ENCODE measurements around the gene MAN2A2. TPM values are rescaled to one million over a fixed set of nuclear protein-coding genes. Genes with fewer than 3 reads are reported as not detected.
A peak's percentile ranks its signal among the peaks of the same experiment; 100 is the strongest.

Gene MAN2A2
- total RNA-seq, 1 donor from 2014 or later: 51.4 TPM

DNA sequence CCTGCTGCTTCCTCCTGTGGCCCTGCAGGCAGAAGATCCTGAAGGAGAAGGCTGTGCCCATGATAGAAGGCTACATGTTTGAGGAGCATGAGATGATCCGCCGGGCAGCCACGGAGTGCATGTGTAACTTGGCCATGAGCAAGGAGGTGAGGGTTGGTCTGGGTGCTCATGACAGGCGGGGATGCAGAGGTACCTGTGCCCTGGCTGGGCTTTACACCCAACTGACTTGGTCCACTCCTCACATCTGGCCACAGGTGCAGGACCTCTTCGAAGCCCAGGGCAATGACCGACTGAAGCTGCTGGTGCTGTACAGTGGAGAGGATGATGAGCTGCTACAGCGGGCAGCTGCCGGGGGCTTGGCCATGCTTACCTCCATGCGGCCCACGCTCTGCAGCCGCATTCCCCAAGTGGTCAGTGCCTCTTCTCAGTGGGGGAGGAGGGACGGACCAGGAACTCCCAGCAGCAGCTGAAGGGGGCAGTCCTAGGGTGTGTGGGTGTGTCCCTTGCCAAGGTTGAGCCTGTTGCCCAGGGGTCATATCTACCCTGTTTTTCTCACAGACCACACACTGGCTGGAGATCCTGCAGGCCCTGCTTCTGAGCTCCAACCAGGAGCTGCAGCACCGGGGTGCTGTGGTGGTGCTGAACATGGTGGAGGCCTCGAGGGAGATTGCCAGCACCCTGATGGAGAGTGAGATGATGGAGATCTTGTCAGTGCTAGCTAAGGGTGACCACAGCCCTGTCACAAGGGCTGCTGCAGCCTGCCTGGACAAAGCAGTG lies 50.0 kb downstream of the MAN2A2 start:
- Mint-ChIP-seq H3K27me3 (ENCODE audit: low read depth) (no peaks in the 10 kb centered on the region), H3K36me3 (ENCODE audit: low read depth) (peaks cover 17% of the 10 kb centered on the region), H3K9me3 (ENCODE audit: low read depth) (no peaks in the 10 kb centered on the region), H3K4me1 (ENCODE audit: low read depth) (peaks cover 19% of the 10 kb centered on the region), H3K27ac (ENCODE audit: unreplicated experiment) (peak overlapping the region; percentile 59), H3K4me3 (ENCODE audit: unreplicated experiment) (no peak overlapping the region)
- TF ChIP-seq, protein P1, sequence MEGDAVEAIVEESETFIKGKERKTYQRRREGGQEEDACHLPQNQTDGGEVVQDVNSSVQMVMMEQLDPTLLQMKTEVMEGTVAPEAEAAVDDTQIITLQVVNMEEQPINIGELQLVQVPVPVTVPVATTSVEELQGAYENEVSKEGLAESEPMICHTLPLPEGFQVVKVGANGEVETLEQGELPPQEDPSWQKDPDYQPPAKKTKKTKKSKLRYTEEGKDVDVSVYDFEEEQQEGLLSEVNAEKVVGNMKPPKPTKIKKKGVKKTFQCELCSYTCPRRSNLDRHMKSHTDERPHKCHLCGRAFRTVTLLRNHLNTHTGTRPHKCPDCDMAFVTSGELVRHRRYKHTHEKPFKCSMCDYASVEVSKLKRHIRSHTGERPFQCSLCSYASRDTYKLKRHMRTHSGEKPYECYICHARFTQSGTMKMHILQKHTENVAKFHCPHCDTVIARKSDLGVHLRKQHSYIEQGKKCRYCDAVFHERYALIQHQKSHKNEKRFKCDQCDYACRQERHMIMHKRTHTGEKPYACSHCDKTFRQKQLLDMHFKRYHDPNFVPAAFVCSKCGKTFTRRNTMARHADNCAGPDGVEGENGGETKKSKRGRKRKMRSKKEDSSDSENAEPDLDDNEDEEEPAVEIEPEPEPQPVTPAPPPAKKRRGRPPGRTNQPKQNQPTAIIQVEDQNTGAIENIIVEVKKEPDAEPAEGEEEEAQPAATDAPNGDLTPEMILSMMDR (IDR thresholded peaks at IDR 0.05): no peak
- DNase-seq (ENCODE audit: low spot score): peak; percentile 78

DNA sequence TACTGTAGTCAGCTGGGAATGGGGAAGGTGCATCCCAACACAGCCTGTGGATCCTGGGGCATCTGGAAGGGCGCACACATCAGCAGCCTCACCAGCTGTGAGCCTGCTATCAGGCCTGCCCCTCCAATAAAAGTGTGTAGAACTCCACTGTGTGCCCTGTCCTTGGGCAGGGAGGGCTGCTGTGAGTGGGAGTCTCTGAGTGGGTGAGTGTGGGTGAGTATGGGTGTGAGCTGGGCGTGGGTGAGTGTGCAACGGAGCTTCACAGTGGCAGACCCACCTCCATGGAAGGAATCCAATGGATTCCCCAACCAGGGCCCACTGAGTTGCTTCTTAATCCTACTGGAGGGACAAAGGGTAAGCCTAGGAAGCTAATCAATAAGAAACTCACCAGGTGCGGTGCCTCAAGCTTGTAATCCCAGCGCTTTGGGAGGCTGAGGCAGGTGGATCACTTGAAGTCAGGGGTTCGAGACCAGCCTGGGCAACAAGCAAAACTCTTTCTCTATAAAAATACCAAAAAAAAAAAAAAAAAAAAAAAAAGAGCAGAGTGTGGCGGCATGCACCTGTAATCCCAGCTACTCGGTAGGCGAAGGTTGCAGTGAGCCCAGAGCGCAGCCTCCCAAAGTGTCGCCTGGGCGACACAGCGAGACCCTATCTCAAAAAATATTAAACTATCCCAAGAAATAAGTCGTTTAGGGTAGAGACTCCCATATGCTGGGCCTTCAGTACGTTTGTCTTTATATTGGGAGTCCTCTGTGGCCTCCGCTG lies 51.0 kb downstream of the MAN2A2 start:
- H3K4me1 Mint-ChIP-seq (ENCODE audit: low read depth): peaks cover 22% of the 10 kb centered on the region

DNA sequence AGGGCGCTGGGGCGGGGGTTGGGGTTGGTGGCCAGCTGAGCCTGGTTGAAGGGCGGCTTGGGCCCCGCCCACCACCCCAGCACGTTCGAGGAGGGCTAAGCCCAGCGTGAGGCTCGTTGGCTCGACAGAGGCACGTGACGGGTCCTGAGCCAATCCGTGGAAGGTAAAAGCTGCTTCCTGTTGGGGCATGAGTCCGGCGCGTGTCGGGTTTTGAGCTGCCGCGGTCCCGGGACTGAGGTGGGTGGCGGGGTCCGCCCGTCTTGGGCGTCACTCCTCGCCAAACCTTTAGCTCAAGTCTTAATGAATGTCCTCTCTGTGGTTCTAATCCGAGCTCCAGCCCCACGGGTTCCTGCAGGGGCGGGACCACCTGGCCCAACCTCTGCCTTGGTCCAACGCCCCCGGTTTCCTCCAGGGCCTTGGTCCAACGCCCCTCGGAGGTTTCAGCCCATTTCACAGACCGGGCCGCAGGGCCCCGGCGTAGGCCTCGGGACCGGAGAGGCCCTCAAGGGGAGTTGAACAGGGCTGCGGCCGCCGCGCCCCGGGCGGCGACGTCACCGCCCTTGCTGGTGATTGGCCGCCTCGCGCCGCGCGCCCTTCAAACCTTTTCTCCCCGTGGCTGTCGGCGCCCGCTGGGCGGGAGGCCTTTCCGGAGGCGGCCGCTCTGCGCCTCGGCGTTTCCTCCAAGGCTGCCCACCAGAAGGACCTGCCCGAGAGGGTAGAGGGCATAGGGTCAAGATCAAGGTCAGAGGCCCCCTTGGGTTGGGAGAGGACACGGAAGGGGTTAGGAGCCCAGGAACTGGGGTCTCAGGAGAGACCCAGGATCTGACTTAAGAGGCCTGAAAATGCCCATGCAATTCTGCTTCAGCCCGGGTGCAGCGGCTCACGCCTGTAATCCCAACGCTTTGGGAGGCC lies 51.9 kb downstream of the MAN2A2 start, which contains the start of gene RCCD1:
RCCD1 (plus strand) TSS at position 173 of the 912 bp plus-strand sequence. CDS start 1,851 bp downstream, outside the sequence.
- TF ChIP-seq, protein P1 (IDR thresholded peaks at IDR 0.05): no peak
- H3K4me1 Mint-ChIP-seq (ENCODE audit: low read depth): peaks cover 29% of the 10 kb centered on the region

More for the DNA sequence above, 51.0 kb downstream of the MAN2A2 start:
- no peak for DNase-seq (ENCODE audit: low spot score)
- H3K9me3 Mint-ChIP-seq (ENCODE audit: low read depth): no peaks in the 10 kb centered on the region
- no peaks in the 10 kb centered on the region for H3K27me3 Mint-ChIP-seq (ENCODE audit: low read depth)
- H3K27ac Mint-ChIP-seq (ENCODE audit: unreplicated experiment): peak overlapping the region; percentile 92
- peaks cover 11% of the 10 kb centered on the region for H3K36me3 Mint-ChIP-seq (ENCODE audit: low read depth)
- TF ChIP-seq, protein P1 (IDR thresholded peaks at IDR 0.05): no peak
- H3K4me3 Mint-ChIP-seq (ENCODE audit: unreplicated experiment): peak overlapping the region; percentile 80

DNA sequence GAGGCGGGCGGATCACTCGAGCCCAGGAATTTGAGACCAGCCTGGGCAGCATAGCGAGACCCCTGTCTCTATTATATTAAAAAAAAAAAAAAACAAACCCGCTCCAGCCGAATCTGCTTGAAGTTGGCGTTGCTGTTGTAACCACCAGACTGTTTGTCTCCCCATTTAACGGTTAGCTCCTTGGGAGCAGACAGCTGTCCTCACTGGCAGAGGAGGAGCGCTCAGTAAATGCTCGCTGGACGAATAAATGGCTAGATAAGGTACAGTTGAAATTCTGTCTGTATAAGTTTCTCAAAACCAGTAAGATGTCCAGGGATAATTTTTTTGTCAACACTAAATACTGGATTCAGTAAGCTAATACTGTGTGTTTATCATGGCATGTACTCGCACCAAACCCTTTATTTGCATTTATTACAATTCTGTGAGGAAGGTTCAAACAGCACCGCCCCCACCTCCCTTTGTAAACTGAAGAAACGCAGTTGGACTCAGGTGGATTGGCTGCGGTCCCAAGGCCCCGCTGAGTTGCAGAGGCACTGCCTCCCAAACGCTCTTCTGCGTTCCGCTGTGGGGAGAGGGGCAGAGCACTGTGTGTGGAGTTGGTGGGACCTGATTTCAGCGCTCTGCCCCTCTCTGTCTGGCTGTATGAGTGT lies 52.6 kb downstream of the MAN2A2 start:
- Mint-ChIP-seq H3K27me3 (ENCODE audit: low read depth) (no peaks in the 10 kb centered on the region), H3K4me1 (ENCODE audit: low read depth) (peaks cover 33% of the 10 kb centered on the region), H3K4me3 (ENCODE audit: unreplicated experiment) (peak overlapping the region; percentile 80), H3K27ac (ENCODE audit: unreplicated experiment) (peak overlapping the region; percentile 63), H3K9me3 (ENCODE audit: low read depth) (no peaks in the 10 kb centered on the region), H3K36me3 (ENCODE audit: low read depth) (peaks cover 10% of the 10 kb centered on the region)
- TF ChIP-seq, protein P1 (IDR thresholded peaks at IDR 0.05): no peak
- peak; percentile 76 for DNase-seq (ENCODE audit: low spot score)

More for the DNA sequence above, 51.9 kb downstream of the MAN2A2 start, which contains the start of gene RCCD1:
- peak within 1 kb of the TSS; percentile 92 for H3K27ac Mint-ChIP-seq (ENCODE audit: unreplicated experiment)
- H3K36me3 Mint-ChIP-seq (ENCODE audit: low read depth): peaks cover 10% of the 10 kb centered on the region
- H3K27me3 Mint-ChIP-seq (ENCODE audit: low read depth): no peaks in the 10 kb centered on the region
- H3K4me3 Mint-ChIP-seq (ENCODE audit: unreplicated experiment): peak within 1 kb of the TSS; percentile 80
- no peaks in the 10 kb centered on the region for H3K9me3 Mint-ChIP-seq (ENCODE audit: low read depth)
- DNase-seq (ENCODE audit: low spot score): peak; percentile 98
